HG03432 (cell line): ENCODE measurements around the gene NKD1.

Experiments
- ATAC-seq: cut with Tn5 transposase; IDR thresholded peaks from one replicate; pipeline ENCODE4 v1.9.1; 2021; ENCODE audit warnings: mild to moderate bottlenecking, moderate library complexity; ENCODE audit not compliant: unreplicated experiment

NKD1 gene

DNA sequence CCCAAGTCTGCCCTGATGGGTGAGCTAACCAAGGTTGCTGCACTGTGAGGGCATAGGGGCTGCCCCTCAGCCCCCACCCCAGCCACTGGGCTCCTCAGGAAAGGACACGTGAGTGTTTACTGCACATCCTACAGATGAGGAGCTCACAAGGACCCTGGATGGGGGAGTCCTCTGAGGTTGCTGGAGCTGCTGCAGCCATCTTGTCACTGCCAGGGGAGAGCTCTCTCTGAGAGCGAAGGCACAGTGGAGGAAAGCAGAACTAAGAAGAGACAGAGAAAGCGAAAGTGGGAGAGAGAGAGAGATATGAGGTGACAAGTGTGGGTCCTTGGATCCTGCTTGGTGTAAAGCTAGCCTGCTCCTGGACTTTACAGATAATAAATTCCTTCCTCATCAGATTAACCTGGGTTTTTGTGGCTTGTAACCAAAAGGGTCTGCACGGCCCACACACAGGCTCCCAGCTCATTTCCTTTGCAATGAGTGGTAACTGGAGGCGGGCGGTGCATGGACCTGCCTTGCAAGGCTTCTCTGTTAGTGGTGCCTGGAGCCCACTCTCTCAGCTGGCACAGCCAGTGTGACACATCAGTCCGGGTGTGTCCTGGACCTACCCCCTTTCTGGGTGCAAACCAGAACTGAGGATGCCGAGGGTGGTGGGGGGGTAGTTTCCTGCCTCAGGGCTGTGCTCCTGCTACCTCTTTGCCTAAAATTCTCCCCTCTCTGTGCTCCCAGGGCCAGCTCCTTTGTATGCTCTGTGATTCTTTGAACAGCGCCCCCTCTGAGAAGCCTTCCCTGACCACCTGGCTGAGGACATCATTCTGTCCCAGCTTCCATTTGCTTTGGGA, 118.7 kb downstream of the NKD1 start:
- ATAC-seq, result peak; percentile 90

DNA sequence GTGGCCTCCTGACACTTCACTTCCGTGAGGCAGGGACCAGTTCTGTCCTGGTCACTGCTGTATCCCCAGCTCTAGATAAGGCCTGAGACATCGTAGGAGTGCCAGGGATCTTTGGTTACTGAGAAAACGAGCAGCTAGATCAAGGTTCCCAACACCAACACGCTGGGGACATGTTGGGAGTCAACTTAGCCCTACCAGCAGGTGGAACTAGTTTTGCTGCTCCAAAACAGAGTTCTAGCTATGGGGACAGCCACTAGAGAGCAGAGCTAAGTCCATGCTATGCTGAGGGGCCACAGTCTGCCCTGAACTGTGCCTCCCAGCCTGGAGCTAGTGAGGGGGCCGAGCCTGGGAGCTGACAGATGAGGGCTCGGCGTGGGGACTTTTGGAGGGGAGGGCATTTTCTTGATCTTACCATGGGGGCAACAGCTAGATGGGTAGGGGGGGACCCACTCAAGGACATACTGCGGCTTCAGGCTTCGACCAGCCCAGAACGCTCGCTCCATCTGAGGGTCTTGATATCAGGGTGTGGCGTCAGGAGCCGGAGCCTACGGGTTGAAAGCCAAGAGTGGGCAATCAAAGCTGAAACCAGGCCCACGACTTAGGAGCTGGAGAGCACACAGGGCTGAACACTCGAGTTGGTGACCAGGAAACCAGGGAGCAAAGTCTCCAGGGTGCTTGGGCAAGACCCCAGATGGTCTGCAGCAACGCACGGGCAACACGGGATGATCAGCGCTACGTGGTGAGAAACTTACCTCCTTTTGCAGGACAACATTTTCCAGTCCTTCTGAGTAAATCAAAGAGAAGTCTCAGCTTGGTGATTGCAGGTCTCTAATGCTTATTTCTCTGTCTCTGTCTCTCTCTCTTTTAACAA, 119.5 kb downstream of the NKD1 start:
- no peak for ATAC-seq

DNA sequence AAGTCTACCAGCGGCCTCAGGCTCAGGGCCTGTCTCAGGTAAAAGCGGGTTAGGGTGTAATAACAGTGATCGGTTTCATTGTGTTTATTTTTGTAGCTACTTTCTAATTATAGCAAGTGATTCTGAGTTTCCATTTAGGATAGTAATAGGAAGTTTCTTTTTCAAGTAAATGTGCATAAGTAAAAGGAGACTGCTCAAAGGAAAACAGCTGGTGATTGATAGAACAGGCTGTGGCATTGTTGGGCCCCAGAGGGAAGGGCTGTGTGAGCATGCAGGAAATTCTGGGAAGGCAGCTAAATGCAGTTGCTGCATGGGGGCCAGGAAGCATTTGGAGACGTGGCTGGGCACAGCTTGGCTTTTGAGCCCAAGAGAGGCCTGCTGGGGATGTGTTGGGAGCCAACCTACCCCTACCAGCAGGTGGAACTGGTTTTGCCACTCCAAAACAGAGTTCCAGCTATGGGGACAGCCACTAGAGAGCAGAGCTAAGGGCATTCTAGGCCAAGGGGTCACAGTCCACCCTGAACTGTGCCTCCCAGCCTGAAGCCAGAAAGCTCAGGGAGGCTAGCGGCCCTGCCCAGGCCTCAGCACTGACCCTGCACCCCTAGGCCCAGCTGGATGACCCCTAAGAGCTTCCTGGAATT, 120.3 kb downstream of the NKD1 start:
- no peak for ATAC-seq

DNA sequence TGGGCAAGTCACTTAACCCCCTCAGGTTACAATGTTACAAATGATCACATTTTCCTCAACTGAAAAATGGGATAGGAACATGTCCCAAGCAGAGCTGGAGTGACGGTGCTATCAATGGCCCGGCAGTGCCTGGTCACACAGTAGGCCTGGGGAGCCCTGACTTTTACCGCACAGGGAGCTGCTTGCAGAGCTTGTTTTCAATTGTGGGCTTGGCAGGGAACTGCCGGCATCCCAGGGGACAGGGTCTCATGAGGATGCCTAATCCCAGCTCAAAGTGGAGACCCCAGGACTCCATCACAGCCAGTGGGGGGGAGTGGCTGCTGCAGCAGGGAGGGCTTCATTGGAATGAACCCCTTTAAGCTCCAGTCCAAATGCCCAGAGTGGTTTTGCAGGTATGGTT, 121.5 kb downstream of the NKD1 start:
- ATAC-seq, result no peak

DNA sequence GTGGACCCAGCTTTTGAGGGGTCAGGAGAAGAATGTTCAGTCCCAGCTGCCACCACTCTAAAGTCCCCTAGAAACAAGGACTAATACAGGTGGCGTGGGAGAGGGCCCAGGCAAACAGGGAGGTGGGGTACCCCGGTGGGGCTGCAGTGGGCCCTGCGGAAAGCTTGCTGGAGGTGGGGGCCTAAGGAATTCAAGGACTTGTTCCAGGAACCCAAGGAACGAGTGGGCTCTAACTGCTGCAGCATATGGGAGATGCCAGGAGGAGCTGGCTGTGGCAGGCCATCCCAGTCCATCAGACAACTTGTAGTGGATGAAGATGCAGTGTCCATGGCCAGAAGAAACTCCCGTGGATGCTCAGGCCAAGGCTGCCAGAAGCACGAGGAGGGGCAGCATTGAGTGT, 122.3 kb downstream of the NKD1 start:
- no peak for ATAC-seq

DNA sequence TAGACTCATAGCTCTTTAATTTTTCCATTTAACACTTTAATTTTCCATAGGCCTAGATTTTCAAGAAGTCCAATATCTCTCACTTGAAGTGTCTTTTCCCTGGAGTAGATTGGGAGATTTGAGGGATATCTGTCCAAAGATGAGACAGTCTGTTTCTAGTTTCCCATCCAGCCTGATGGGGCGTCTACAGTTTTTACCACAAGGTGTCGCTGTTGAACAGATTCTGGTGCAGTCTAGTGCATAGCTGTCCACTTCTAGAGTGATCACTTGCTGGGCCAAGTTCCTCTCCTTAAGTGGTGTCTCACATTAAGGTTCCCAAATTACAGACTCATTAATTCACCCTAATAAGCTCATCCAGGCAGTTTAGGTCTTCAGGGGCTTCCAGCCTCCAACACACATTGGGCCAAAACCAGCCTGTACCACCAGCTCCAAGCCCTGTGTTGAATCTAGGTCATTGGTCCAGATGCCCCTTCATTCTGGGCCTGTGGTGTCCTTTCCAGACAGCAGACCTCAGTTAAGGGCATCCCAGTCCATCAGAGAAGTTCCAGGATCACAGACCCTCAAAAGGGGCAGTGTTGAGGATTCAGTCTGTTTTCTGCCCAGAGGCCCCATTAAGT, 123.6 kb downstream of the NKD1 start:
- ATAC-seq, result no peak

DNA sequence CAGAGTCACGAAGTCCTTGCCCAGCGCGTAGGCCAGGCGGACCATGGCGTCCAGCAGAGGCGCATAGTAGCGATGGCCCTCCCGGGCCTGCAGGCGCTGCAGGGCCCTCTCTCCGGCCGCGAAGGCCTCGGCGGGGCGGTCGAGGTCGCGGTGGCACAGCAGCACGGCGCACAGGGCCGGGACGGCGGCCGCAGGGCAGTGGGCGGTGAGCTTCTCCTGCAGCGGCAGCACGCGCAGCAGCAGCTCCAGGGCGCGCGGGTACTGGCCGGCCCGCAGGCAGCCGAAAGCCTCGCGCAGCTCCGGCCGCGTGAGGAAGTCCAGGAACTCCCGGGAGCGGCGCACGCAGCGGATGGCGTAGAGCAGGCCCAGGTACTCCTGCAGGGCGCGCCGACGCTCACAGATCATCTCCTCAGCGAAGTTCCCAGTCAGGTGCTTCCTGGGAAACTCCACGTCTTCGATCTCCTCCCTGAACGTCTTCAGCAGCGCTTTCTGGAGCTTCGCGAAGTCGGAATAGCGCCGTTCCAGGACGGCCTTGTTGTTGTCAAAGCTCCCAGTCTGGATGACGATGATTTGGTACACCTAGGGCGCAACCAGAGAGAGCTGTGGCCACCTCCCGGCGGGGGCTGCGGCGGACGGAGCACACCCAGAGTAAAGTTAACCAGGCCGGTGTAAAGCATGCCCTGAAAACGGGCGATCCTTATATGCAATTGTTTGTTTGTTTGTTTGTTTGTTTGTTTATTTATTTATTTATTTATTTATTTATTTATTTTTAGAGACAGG, 125.5 kb downstream of the NKD1 start:
- no peak for ATAC-seq

DNA sequence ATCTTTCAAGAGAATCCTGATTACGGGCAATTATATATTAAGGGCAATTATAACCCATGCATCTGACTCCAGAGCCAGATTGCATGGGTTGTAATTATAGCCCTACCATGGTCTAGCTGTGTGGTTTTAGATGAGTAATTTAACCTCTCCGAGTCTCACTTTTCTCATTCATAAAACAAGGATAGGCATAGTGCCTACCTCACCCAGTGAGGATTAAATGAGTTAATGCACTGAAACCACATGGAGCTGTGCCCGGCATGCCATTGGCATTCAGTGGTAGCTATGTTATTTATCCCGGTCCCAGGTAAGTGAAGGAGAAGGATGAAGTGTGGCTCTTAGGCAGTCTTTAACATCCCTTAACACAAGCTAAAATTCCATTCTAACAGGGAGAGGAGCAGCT, 126.6 kb downstream of the NKD1 start:
- no peak for ATAC-seq

DNA sequence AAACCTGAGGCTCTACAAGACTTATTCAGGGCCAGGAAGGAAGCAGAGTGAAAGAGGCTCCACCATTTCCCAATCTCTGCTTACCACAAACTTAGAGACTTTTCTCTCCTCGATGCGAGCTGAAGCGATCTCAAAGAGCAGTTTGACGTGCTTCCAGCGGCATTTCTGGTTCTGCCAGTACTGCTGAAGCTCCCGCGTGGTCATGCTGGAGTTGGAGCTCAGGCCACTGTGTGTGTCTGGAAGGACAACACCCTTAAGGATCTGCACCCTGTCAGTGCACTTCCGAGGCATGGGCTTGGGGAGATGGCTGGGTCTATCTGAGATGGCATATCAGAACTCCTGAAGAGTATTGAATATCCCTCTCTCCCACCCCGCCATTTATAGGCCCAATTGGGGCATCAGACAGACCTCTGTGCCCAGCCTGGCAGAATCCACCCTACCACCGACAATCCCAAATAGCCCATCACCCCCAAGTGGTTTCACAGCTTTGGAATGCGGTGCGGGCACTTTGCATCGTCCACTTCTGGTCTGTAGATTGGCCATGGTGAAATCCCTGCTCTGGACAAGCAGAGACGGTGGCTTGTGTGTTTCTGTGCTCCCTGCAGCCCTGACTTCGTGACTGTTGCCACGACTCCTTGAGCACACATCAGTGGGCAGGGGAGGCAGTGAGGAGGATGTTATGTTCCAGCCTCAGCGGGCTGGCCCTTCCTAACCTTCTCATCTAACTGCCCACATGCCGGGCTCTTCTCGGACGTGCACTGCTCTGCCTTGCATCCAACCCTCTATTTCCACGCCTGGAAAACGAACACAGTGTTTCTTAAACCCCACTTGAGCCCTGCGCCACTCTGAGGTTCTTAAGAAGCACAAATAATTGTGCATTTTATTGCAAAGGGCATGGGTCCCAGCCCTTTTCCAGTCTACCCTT, 127.8 kb downstream of the NKD1 start:
- ATAC-seq, result no peak

DNA sequence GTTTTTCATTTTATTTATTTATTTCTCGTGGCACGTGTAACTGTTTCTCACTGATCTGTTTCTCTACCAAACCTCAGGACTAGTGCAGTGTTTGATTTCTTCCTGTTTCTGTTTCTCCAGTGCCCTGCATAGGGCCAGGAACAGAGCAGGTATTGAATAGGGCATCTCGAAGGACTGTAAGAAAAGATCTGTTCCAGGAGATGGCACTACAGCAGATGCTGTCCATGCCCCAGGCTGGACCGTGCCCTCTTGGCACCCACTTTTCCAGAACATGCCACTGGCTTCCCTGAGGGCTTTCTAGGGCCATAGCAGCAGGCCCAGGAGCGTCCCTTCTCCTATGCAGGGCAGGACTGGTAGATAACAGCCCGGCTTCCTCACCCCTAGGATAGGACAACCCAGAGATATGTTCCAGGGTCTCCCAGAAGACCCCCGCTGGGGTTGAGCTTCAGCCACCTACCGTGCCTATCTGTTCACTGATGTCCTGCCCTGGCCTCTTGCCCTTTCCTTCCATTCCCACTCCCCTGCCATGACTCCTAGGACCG, 128.6 kb downstream of the NKD1 start:
- ATAC-seq, result no peak

DNA sequence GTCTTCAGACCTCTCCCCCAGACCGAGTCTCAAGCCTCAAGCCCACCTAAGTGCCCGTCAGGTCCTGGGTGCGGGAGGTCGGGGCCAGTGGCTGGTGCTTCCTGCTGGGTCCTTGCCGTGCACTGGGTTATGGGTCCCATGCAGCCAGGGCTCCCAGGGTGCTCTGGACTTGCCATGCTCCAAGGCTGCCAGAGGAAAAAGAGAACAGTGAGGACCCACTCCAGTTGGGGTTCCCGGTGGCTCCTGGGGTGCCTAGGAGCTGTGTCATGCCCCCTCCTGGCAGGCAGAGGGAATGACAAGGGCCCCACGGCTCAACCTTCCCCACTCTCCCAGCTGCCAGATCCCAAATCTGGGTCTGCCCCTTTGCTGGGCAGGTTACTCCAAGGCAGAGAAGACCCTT, 129.2 kb downstream of the NKD1 start:
- no peak for ATAC-seq

DNA sequence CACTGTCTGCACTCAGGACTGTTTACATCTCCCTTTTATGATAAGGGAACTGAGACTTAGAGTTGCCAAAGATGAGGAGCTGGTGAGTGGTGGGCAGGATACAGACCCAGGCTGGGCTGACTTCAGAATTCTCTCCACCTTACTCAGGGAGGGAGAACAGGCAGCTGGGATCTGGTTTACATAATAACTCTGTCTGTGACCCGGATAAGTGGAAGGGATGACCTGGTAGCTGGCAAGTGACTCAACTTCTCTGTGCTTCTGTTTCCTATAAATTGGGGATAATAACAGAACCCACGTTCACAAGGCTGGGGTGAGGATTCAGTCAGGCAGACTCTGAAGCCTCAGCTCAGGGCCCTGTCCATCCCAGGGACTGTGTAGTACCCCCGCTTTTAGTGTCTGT, 130.3 kb downstream of the NKD1 start:
- ATAC-seq, result no peak

DNA sequence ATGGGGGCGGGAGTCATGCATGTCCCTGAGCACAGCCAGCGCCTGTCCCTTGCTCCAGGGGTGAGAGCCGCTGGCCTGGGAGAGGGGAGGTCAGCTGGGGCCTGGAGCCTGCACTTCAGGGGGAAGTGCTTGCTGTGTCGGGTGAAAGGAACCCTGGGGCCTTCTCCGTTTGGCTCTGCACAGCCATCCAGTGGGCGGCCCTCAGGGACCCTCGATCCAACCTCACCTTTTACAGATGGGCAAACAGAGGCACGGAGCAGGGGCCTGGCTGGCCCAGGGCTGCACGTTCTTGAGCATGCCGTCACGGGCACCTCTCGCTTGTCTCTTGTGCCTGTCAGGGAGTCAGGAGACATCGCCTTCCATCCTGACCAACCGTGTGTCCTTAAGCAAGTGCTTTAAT, 131.1 kb downstream of the NKD1 start:
- no peak for ATAC-seq

DNA sequence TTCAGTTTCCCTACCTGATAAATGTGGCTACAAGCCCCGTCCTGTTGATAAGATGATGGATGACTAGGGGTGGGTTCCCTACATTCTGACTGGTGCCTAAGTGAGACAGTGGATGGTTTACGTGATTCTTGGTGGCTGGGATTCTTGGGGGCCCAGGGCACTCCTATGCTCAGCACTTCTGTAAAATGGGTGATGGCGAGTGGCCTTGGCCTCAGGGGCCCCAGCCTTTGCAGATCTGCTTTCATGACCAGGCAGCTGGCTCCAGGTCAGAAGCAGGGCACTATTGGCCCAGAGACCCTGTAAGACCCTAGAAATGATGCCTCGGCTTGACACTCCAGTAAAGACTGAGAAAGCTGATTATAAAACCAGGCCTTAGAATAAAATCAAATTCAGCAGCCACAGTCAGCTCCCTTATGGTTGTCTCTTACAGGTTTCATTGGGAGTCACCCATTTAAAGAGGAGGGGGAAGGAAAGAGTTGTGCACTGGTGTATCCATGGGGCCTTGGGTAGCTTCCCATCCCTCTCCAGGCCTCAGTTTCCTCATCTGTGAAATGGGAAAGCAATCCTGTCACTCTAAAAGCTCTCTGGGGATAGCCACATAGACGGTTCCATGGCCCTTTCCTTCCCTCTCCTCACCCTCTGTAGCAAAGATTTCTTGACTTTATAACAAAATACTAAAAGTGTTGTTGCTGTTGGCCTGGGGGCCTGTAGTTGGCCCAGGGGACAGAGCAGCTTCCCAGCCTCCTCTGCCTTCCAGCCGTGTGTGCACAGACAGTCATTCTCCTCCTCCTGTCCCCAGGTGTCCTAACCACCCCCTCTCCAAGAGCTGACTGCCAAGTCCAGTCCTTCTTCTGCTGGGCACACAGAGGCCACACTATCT, 131.7 kb downstream of the NKD1 start:
- ATAC-seq, result no peak

DNA sequence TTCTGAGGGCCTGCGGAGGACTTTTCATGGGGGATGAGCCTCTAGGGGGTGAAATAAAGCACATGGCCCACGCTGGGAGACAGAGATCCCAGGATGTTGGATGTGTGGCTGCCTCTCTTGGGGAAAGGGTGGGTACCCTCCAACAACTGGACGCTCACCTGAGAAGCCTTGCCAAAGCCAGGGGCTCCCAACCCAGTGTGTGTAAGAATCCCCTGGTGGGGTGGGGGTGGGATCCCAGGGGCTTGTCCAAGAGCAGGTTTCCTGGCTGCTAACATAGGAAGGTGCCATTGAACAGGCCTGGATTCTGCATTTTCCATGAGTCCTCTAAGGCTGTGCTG, 132.3 kb downstream of the NKD1 start:
- no peak for ATAC-seq

DNA sequence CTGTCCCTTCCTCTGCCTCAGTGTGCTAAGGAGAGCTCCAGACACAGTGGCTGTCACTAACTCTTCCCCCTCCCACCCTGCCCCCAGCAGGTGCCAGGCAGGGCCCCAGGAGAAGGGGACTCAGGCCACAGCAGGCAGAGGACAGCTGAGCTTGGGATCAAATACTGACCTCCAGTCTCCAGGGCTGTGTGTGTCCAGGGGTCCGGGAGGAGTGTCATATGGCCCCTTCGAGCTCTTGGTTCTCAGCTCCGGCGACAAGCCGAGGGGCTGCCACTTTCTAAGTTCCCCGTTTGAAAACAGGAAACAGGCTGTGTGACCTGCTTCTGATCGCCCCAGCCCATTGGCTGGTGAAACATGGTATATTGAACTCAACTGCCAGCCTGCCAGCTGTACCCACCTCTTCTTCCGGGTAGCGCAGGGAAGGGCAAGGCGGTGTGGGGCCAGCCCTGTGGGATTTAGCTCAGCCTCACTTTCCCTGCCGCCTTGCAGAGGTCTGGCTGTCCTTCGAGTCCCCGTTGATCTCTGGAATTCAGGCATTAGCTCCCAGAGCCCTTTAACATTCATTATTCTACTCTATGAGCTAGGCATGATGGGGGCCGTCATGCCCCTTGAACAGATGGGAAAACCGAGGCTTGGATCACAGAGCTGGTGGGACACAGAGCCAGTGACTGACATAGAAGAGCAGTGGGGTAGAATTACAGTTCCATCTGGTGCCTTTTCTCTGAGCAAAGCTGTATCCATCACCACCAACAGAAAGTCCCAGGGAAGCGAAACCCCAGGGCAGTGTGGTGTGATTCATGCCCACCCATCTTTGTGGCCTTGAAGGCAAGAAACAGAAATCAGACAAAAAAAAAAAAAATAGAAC, 133.1 kb downstream of the NKD1 start, which contains the start of gene SNX20:
Gene SNX20, minus strand, starts transcription at position 292 of the 865 bp plus-strand sequence. CDS start 3,786 bp downstream, outside the sequence.
- ATAC-seq, result peak; percentile 63
